ENCODE results near the gene RTP3.
"Not testable (repeated sequence)": the region's sequence is repeated elsewhere in the genome, so short reads cannot be mapped to it uniquely, and the experiment has no call there.

GRCh38 chr3:46494491-46494890 is 3.3 kb upstream of the RTP3 start:
- TF ChIP-seq EZH2 (IDR thresholded peaks at IDR 0.05; ENCODE audit: borderline replicate concordance, low read length); CTCF (IDR thresholded peaks at IDR 0.05; ENCODE audit: low read length): not testable (repeated sequence)
